Urinary bladder (tissue), 4 donors: ENCODE measurements around the gene PAK6. TPM values are rescaled to one million over a fixed set of nuclear protein-coding genes. Genes with fewer than 3 reads are reported as not detected.
A peak's percentile ranks its signal among the peaks of the same experiment; 100 is the strongest.

Experiments used
- DNase-seq: peaks from one replicate; pipeline ENCODE4 v3.0.0-alpha.2; 2015; ENCODE audit errors: extremely low spot score
- H3K27ac ChIP-seq: one replicate; pipeline ENCODE4 v1.5.1; 2013; ENCODE audit warnings: low read depth, mild to moderate bottlenecking, moderate library complexity
- H3K36me3 ChIP-seq: one replicate; pipeline ENCODE4 v1.6.1; 2013; ENCODE audit warnings: mild to moderate bottlenecking, moderate library complexity; ENCODE audit not compliant: insufficient read depth
- H3K4me1 ChIP-seq: one replicate; pipeline ENCODE4 v1.6.1; 2013; ENCODE audit warnings: mild to moderate bottlenecking, moderate library complexity; ENCODE audit not compliant: insufficient read depth
- H3K4me3 ChIP-seq: one replicate; pipeline ENCODE4 v1.5.1; 2013; ENCODE audit warnings: low read depth, low read length
- WGBS: extraction: QIAGEN DNeasy Blood & Tissue Kit; methylation state at CpG from one replicate; pipeline ENCODE4 v1.1.7; 2013; 5-methylcytosine and 5-hydroxymethylcytosine counted together
- polyA plus RNA-seq: library from polyadenylated mRNA; stranded (reverse); fragments of 200-250 nt; gene quantifications from one replicate; pipeline ENCODE4 v1.2.3, GENCODE V29; 2013
- total RNA-seq: library from RNA; depleted of rRNA; stranded (reverse); fragments of >200 nt; gene quantifications from one replicate; pipeline ENCODE4 v1.2.3, GENCODE V29; 2014
- donor health status: healthy with polysubstance abuse.
- donor health status: healthy.

The PAK6 gene
- total and polyA plus RNA-seq, 2 donors = 2.0 TPM

DNA sequence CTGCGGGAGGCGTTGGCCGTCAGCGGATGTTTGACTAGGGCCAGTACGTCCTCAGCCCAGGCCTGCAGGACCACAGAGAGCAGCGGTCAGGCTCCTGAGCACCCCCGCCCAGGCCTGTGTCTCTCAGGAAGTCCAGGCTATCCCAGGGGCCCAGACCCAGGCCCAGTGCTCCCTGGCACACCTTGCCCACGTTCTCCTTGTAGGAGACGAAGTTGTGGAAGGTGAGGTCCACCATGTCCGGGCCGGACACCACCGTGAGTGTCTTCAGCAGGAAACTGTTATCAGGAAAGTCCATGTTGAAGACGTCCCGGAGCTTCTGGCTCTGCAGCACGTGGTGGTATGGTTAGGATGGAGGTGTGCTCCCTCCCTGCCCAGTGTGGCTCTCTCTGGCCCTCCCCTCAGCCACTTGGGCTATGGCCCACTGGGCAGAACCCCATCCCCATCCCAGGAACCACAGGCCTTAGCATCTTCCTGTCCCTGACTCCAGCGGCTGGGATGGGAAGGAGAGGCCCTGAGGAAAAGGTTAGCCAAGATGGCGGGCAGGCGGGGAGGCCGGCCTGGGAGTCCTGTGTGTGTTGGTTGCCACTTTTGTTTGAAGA is 63.5 kb downstream of the PAK6 start:
- no peak for DNase-seq
- no peaks in the 10 kb centered on the region for H3K36me3 ChIP-seq
- H3K4me1 ChIP-seq = no peaks in the 10 kb centered on the region
- H3K4me3 ChIP-seq = no peak overlapping the region
- H3K27ac ChIP-seq = no peak overlapping the region
- WGBS = 95% methylated on average over 19 of the region's 19 CpGs

DNA sequence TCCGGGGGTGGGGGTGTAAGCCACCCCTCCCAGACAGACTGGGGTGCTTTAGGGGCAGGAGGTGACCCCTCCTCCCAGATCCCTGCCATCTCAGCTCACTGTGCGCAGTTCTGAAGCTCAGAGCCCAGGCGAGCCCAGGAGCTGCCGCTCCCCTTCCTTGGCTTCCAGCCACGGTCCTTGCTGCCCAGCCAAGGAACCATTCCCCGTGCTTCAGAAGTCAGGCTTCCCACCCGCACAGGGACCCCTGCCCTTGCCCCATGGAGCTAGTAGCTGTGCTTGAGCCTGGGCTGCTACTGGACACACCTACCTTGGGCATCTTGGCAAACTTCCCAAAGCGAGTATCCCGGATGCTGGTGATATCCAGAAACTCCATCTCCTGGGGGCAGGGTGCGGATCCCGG is 64.1 kb downstream of the PAK6 start:
- whole genome bisulfite sequencing = 64% methylated on average over 11 of the region's 11 CpGs
- no peak for DNase-seq

DNA sequence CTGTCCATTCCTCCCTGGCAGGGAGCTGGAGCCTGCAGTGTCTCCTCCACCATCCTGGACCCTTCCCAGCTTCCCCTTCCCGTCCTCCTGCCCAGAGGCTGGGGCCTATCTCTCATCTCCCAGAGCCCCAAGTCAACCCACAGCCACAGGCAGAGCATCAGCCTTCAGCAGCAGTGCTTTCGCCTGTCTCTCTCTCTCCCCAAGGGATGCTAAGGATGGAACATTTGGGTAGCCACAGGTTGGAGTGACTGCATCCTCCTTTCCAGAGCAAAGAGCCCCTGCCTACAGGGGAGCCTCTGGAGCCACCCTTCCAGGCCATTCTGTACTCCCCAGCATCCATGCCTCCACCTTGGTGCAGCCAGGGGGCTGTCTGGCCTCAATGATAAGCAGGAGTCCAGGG is 64.7 kb downstream of the PAK6 start:
- DNase-seq = no peak
- 93% methylated on average over 2 of the region's 2 CpGs for WGBS

More for the DNA sequence above, 64.1 kb downstream of the PAK6 start:
- H3K4me3 ChIP-seq = no peak overlapping the region
- H3K27ac ChIP-seq = no peak overlapping the region
- no peaks in the 10 kb centered on the region for H3K4me1 ChIP-seq
- no peaks in the 10 kb centered on the region for H3K36me3 ChIP-seq

DNA sequence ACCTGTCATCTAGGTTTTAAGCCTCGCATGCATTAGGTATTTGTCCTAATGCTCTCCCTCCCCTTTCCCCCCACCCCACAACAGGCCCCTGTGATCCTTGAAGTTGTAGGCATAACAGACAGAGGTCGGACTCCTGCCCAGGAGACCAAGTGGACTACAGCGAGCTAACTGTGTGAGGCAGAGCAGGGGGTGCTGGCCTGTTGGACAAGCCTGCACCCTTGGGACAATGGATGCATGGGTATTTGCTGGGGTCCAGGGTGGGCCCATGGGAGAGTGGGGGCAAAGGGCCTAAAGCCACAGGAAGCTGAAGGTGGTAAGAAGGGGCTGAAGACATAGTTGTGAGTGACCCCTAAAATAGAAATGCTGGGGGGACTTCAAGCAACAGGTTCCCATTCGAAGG is 66.4 kb downstream of the PAK6 start:
- no peak overlapping the region for H3K4me3 ChIP-seq
- no peak overlapping the region for H3K27ac ChIP-seq
- 94% methylated on average over 4 of the region's 4 CpGs for WGBS
- H3K36me3 ChIP-seq = no peaks in the 10 kb centered on the region
- no peak for DNase-seq
- no peaks in the 10 kb centered on the region for H3K4me1 ChIP-seq

More for the DNA sequence above, 64.7 kb downstream of the PAK6 start:
- no peaks in the 10 kb centered on the region for H3K4me1 ChIP-seq
- H3K4me3 ChIP-seq = no peak overlapping the region
- H3K36me3 ChIP-seq = no peaks in the 10 kb centered on the region
- H3K27ac ChIP-seq = no peak overlapping the region

DNA sequence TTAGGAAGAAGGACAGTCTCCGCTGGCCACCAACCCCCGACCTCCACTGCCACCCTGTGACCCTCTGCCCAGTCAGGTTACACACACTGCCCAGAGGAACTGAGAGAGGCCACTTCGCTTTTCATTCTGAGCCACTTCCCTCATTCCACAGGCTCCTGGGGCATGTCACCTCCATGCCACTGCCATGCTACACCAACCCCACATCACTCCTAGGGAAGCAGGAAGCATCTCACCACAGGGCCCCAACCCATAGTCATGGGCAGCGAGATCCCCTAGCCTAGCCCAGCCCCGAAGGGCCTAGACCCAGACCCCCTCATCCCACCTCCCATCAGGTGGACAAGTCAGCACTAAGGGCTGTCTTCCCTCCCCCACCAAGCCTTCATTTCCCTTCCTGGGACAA is 67.5 kb downstream of the PAK6 start:
- Histone ChIP-seq H3K4me1 (no peaks in the 10 kb centered on the region), H3K4me3 (no peak overlapping the region), H3K27ac (no peak overlapping the region), H3K36me3 (no peaks in the 10 kb centered on the region)
- DNase-seq = no peak
- 90% methylated on average over 5 of the region's 5 CpGs for WGBS

DNA sequence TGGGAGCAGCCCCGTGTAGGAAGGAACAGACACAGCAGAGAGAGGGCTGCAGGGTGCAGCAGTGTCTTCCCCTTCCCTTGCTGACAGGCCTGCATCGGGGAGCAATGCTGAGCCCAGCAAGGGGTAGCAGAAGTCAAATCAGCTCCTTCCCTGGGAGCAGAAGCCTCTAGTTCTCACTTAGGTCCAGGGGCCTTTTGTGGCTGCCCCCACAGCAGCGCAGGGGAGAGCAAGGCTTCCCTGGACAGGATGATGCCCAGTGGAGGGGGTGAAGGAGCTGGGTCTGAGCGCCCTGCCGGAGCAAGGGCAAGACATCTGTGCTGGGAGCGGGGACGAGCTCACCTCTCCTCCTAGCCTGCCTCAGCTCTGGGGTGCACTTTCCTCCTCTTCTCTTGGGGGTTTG is 68.0 kb downstream of the PAK6 start:
- H3K27ac ChIP-seq = no peak overlapping the region
- no peaks in the 10 kb centered on the region for H3K36me3 ChIP-seq
- 69% methylated on average over 7 of the region's 7 CpGs for WGBS
- H3K4me1 ChIP-seq = no peaks in the 10 kb centered on the region
- no peak overlapping the region for H3K4me3 ChIP-seq
- DNase-seq = no peak

DNA sequence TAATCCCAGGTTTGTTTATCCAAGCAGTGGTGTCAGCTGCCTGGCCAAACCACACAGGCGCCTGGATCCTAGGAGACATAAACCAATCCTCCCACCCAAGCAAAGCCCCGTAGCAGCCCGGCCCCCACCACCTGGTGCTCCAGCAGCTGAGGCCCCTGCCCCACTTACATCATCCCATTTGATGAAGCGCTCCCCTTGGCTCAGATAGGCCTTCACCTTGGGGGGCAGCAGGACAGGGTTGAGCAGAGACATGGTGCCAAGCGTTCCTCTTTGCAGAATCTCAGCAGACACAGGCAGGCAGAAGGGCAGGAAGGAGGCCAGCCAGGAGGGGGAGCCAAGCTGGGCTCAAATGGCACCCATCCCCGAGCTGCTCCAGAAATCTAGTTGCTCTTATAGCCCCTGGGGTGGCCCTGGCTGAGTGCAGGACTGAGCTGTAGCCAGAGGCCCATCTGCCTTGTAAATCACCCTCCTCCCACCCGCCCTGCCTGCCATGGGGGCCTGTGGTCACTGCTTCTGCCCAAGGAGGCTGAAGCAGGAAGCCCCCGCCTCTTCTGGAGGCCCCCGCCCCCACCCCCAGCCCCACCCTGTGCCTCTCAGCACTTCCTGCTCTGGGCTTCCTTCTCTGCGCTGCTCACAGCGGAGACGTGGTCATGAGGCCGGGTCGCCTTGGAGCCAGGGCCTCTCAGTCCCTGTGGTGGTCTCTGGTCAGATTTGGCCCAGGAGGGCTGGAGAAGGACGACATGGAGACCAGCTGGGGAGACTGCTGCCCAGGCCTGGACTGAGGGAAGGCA is 68.8 kb downstream of the PAK6 start, which contains the start of gene PLCB2:
TSS of gene PLCB2 (minus strand) at position 515 of the 791 bp plus-strand sequence. CDS start at position 252, 263 bp downstream.
- peak within 1 kb of the TSS; percentile 17 for H3K4me3 ChIP-seq
- H3K36me3 ChIP-seq = no peaks in the 10 kb centered on the region
- peak within 1 kb of the TSS; percentile 15 for H3K27ac ChIP-seq
- H3K4me1 ChIP-seq = no peaks in the 10 kb centered on the region
- DNase-seq = no peak
- WGBS = 49% methylated on average over 15 of the region's 15 CpGs

DNA sequence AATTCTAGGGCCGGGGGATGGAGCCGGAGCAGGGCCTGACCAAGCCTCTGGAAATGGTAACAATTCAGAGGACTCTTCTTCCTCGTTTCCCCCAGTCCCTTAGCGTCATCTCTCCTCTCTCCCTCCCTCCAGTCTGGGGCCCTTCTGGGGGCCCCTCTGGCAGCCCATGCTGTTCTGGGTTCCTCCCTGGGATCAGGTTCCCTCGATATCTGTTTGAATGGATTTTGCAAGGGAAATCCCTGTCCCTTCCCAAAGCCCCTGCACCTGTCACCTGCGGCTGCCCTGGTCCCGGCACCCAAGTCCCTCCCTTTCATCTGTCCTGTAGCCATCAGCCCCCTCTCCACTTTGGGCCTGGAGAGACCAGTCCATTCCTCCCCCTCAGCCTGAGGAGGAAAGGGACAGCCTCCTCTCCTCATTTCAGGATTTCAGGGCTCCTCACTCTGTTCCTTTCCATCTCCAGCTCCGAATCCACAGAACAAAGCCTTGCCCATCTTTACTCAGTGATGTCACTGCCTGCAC is 70.5 kb downstream of the PAK6 start:
- DNase-seq = no peak
- H3K4me3 ChIP-seq = no peak overlapping the region
- no peaks in the 10 kb centered on the region for H3K4me1 ChIP-seq
- no peaks in the 10 kb centered on the region for H3K36me3 ChIP-seq
- H3K27ac ChIP-seq = no peak overlapping the region
- WGBS = 77% methylated on average over 8 of the region's 8 CpGs

DNA sequence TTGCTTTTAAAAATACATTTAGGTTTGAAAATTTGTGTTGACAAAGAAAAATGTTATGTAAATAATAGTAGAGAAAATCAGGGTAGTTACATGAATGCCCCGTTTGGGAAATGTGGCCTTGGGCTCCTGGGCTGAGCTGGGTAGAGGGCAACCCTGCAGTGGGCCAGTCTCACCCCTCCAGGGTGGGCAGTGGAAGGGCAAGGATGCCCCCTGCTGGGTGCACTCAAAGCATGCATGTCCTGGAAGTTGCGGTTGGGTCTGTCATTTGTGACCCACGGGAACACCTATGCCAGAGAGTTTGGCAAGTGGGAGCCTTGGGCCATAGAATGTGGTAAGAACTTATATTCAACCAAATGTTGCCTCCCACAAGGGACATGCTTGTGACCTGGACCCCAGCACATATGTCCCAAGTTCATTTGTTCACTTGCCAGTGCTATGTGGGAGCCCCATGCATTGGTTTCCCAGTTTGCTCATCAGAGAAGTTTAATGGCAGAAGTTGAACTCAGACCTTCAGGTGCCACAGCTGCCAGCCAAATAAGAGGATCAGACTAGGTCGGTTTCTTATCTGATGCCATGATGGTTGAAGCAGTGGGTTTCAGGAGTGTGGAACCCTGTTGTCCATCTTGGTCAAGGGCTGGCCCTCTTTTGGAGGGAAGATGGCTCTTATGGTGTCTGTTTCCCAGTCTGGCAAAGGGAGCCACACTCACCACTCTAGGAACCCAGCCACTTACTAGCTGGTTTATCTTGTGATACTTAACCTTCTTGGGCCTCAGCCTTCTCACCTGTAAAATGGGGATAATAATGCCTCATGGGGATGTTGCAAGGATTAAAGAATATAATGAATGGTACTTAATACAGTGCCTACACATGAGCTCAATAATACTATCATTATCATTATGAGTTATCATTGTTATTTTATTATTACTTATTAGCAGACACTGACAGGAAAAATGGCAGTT is 71.4 kb downstream of the PAK6 start:
- H3K36me3 ChIP-seq = no peaks in the 10 kb centered on the region
- H3K4me3 ChIP-seq = no peak overlapping the region
- no peak overlapping the region for H3K27ac ChIP-seq
- DNase-seq = no peak
- WGBS = 20% methylated on average over 4 of the region's 4 CpGs
- H3K4me1 ChIP-seq = no peaks in the 10 kb centered on the region

DNA sequence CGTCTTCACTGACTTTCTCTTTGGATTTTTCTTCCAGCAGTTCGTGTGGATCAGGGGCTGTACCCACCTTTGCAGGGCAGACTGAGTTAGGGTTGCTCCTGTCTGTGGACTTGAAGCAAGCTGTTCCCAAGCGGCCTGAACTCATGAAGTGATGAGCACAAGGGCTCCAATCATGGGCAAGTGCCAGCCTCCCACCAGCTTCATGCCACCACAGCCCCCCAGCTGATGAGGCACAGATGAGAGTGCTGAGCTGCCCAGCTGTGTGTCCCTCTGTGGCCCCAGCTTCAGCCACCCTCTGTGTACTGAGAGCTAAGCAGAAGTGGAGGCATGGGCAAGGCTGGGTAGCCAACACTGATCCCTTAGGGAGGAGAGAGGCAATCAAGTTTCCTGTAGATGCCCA is 72.1 kb downstream of the PAK6 start:
- Histone ChIP-seq H3K27ac (no peak overlapping the region), H3K4me3 (no peak overlapping the region), H3K36me3 (no peaks in the 10 kb centered on the region), H3K4me1 (no peaks in the 10 kb centered on the region)
- whole genome bisulfite sequencing = 63% methylated on average over 3 of the region's 3 CpGs
- DNase-seq = no peak

DNA sequence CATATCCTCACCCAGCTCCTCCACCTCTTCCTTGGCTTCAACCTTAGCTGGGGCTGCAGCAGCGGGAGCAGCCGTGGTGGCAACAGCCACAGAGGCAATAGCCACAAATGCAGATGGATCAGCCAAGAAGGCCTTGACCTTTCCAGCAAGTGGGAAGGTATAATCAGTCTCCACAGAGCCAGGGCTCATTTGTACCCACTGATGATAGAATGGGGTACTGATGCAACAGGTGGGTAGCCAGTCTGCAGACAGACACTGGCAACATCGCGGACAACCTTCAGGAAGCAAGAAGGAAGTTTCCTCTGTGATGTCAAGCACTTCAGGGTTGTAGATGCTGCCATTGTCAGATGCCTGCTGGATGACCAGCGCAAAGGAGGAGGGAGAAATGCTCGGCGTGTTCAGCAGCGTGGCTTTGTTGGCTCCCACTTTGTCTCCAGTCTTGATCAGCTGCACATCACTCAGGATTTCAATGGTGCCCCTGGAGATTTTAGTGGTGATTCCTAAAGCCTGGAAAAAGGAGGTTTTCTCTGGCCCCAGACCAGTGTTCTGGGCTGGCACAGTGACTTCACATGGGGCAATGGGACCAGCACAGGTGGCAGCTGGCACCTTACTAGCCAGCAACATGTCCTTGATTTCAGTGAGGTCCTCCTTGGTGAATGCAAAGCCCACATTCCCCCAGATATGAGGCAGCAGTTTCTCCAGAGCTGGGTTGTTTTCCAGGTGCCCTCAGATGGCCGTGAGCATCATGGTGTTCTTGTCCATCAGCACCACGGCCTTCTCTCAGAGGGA is 73.7 kb downstream of the PAK6 start:
- H3K36me3 ChIP-seq = no peaks in the 10 kb centered on the region
- DNase-seq = no peak
- 88% methylated on average over 10 of the region's 10 CpGs for WGBS
- no peaks in the 10 kb centered on the region for H3K4me1 ChIP-seq
- H3K4me3 ChIP-seq = no peak overlapping the region
- no peak overlapping the region for H3K27ac ChIP-seq

DNA sequence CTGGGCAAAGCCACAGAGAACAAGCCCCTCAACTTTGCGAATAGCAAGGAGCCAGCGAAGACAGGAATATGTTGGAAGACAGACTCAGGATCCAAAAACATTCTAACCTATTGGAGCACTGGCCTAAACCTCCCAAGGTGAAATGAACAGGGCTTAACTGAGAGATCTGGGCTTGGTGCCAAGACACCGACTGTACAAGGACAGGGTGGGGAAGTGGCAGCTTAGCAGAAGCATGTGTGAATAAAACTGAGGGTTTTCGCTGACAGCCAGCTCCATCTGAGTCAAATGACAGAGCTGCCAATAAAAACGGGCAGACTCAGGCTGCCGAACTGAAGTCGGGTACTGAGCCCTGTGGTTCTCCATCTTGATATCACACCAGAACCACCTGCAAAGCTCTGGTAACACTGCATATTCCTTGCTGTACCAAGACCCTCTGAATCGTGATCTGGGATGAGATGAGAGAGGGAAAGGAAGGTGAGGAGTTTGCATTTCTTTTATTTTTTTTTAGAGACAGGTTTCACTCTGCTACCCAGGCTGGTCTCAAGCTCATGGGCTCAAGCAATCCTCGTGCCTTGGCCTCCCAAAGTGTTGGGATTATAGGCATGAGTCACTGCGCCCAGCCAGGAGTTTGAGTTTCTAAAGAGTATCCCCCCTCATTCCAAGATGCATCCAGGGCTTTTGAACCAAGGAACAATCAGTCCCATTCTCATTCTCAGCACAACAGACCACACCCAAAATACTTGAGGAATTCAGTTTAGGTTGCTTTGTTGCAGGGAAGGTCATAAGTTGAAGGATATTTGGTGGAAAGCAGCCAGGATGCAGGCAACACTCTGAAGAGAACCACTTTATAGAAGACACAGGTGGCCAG is 74.9 kb downstream of the PAK6 start:
- H3K36me3 ChIP-seq = no peaks in the 10 kb centered on the region
- H3K27ac ChIP-seq = no peak overlapping the region
- no peaks in the 10 kb centered on the region for H3K4me1 ChIP-seq
- no peak overlapping the region for H3K4me3 ChIP-seq
- 43% methylated on average over 10 of the region's 10 CpGs for WGBS
- no peak for DNase-seq
